Measurements from ENCODE around the gene TRIM40. TPM values are rescaled to one million over a fixed set of nuclear protein-coding genes. Genes with fewer than 3 reads are reported as not detected.
"Not testable (repeated sequence)": the region's sequence is repeated elsewhere in the genome, so short reads cannot be mapped to it uniquely, and the experiment has no call there.

The TRIM40 gene
- total RNA-seq, 1 experiment from 2014 or later = not detected

DNA sequence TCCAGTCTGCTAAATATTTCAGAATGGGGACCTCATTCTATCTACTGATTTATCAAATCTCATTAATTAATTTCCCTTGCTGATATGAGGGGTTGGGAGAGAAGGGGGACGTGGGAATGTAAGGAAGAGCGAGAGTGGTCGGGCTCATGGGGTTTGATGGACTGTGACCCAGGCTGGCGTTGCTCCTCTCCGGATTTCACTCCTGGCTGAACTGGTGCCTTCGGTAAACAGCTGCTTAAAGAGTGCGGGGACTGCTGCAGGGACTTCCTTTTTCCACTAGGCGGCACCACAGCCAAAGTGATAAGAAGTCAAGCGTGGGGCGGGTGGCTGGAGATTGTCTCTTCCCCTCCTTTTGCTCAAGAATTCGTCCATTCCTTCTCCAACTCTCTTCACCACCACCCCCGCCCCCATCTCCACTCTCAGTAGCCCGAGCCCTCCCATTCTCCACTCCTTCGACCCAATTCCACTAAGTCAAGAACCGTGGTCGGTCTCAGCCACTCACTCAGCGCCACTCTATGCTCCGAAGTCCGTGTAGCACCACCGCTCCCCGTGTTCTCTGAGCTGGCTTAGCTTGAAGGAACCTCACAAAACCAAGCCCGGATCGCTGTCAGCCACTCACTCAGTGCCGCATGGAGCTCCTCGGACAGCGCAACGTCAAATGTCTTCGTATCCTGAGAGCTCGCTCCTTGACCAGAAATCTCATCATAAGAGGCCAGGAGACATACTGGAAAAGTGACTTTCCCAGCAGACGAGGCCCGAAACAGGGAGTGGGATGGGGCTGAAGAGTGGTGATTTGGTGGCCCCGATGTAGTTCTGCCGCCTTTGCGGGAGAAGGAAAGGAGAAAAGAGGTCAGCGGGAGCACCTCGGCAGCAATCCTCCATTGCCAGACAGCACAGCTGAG is 32.7 kb upstream of the TRIM40 start:
- Histone ChIP-seq H3K4me1 (replicated peaks) (peaks cover 30% of the 10 kb centered on the region), H3K4me3 (peak overlapping the region; percentile 20), H3K9me3 (replicated peaks) (no peaks in the 10 kb centered on the region), H3K36me3 (no peaks in the 10 kb centered on the region), H3K27ac (no peak overlapping the region), H3K27me3 (replicated peaks) (peaks cover 40% of the 10 kb centered on the region)
- DNase-seq (ENCODE audit: low read depth in 1 of 2, low spot score in 2 of 2) = peak; percentile 78 to 81

DNA sequence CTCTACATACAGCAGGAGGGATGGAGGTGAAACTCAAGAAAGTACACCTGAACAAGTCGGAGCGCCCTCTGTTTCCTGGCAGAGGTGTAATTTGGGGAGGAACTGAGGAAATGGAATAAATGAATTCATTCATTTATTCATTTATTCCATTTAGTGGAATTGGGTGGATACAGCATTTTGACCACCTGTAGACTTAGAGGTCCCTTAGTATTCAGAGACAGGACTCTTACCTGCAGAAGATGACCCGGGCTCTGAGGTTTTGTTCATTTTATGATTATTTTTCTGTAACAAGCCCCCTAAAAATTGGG is 32.1 kb upstream of the TRIM40 start:
- H3K36me3 ChIP-seq = no peaks in the 10 kb centered on the region
- no peak overlapping the region for H3K27ac ChIP-seq
- H3K9me3 ChIP-seq (replicated peaks) = no peaks in the 10 kb centered on the region
- H3K4me3 ChIP-seq = no peak overlapping the region
- no peak for DNase-seq (ENCODE audit: low read depth in 1 of 2, low spot score in 2 of 2)
- peaks cover 35% of the 10 kb centered on the region for H3K27me3 ChIP-seq (replicated peaks)
- H3K4me1 ChIP-seq (replicated peaks) = peaks cover 30% of the 10 kb centered on the region

DNA sequence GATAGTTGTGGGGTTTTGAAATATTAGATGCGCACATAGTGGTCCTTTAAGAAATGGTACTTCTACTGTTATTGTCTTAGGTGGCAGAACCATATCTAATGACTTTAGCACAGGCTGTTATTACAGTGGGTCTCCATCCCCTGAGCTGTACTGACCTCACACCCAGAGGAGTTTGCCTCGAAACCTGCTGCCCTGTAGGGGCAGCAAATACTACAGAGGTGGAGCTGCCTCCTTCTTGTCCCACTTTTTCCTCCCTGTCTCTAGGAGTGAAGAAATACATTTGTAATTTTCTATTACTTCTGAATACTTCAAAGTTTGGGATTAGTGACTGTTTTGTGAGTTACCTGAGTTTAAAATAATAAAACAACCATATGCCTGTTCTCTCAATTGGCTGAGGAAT is 31.3 kb upstream of the TRIM40 start:
- Histone ChIP-seq H3K9me3 (replicated peaks) (no peaks in the 10 kb centered on the region), H3K36me3 (no peaks in the 10 kb centered on the region), H3K27ac (no peak overlapping the region), H3K4me1 (replicated peaks) (peaks cover 30% of the 10 kb centered on the region), H3K27me3 (replicated peaks) (peaks cover 33% of the 10 kb centered on the region), H3K4me3 (no peak overlapping the region)
- DNase-seq (ENCODE audit: low read depth in 1 of 2, low spot score in 2 of 2) = no peak

DNA sequence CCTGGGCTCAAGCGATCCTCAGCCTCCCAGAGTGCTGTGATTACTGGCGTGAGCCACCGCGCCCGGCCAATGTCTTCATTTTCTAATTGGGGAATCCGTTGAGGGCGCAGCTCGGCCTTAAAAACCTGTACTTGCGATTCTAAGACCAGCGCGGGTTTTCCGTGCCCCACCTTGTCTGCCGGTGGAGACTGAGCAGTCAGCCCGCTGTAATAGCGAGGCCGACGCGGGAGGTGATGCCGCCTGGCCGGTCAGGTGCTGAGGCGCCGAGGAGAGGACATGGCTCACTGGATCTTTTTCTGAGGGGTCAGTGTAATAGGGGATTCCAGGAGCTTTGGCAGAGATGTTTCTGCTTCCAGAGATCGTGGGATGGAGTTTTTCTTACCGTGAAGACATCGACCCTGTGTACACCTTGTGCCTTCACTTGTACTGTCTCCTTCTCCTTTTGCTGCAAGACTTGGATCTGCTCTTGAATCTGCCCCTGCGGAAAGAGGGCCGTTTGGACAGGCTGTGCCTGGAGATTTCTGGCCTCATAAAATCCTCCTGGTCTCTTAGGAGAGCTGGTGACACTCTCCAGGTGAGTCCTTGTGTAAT is 24.6 kb upstream of the TRIM40 start:
- peaks cover 41% of the 10 kb centered on the region for H3K27me3 ChIP-seq (replicated peaks)
- no peaks in the 10 kb centered on the region for H3K9me3 ChIP-seq (replicated peaks)
- no peaks in the 10 kb centered on the region for H3K4me1 ChIP-seq (replicated peaks)
- no peak overlapping the region for H3K4me3 ChIP-seq
- H3K36me3 ChIP-seq = no peaks in the 10 kb centered on the region
- DNase-seq (ENCODE audit: low read depth in 1 of 2, low spot score in 2 of 2) = no peak
- H3K27ac ChIP-seq = no peak overlapping the region

- H3K36me3 ChIP-seq = no peaks in the 10 kb centered on the region
- H3K4me3 ChIP-seq = no peak overlapping the region
- no peaks in the 10 kb centered on the region for H3K4me1 ChIP-seq (replicated peaks)
- H3K27ac ChIP-seq = no peak overlapping the region
- H3K27me3 ChIP-seq (replicated peaks) = peaks cover 41% of the 10 kb centered on the region
- no peaks in the 10 kb centered on the region for H3K9me3 ChIP-seq (replicated peaks)
- no peak for DNase-seq (ENCODE audit: low read depth in 1 of 2, low spot score in 2 of 2)
Measured at GRCh38 chr6:30112402-30112994, 23.4 kb upstream of the TRIM40 start.

DNA sequence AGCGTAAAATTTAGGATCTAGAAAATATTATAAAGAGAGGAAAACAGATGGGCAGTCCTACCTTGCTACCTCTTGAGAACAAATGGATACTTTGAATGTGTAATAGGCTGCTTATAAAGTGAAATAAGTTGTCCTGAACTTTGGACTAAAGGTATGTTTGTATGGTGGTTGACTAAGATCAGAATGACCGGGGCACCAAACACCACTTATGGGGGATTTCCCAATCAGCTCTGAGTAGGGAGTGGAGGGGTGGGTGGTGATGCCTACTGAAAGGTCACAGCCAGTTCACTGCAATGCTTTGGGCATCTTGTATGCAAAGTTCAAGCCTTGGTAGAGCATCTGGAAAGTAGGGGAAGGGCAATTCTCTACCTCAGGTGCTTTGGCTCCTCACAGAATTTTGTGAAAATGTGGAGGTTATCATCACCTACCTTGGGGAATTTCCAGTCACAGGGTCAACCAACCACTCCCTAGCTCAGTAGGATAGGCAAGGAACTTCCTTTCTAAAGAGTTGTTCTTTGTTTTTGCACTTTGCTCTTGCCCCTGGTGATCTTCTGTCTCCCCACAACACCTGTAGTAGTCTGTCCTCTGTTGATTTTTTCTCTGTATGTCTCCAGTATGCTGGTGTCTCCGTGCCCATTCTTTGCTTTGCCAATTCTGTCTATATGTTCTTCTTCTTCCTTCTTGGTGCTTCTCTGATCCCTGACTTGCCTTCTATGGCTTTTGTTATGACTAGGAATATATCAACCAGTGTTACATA is 22.8 kb upstream of the TRIM40 start, which contains the start of gene TRIM31:
Gene TRIM31 (minus strand): TSS at position 88 of the 757 bp plus-strand sequence. CDS start 285 bp downstream, outside the sequence.
- H3K27me3 ChIP-seq (replicated peaks) = peaks cover 41% of the 10 kb centered on the region

GRCh38 chr6:30113841-30114240 is 22.1 kb upstream of the TRIM40 start:
- peaks cover under 1% of the 10 kb centered on the region for H3K4me1 ChIP-seq (replicated peaks)
- peaks cover 41% of the 10 kb centered on the region for H3K27me3 ChIP-seq (replicated peaks)

More for the DNA sequence above, 22.8 kb upstream of the TRIM40 start, which contains the start of gene TRIM31:
- no peak within 1 kb of the TSS for H3K27ac ChIP-seq
- no peak within 1 kb of the TSS for H3K4me3 ChIP-seq
- H3K4me1 ChIP-seq (replicated peaks) = no peaks in the 10 kb centered on the region
- no peaks in the 10 kb centered on the region for H3K9me3 ChIP-seq (replicated peaks)
- no peaks in the 10 kb centered on the region for H3K36me3 ChIP-seq
- no peak for DNase-seq (ENCODE audit: low read depth in 1 of 2, low spot score in 2 of 2)

DNA sequence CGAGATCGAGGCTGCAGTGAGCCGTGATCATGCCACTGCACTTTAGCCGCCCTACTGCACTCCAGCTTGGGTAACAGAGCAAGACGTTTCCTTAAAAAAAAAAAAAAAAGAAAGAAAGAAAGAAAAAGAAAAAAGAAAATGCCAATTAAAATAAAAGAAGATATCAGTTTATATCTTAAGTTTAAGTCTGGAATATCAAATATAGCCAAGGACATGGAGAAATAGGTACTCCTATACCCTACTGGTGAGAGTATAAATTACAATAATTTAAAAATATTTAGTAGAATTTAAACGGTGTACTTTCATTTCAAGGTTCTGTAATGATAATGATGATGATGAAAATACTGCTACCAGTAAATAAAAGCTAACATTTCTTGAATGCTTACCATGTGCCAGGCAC is 19.2 kb upstream of the TRIM40 start:
- no peaks in the 10 kb centered on the region for H3K9me3 ChIP-seq (replicated peaks)
- DNase-seq (ENCODE audit: low read depth in 1 of 2, low spot score in 2 of 2) = no peak
- H3K27ac ChIP-seq = no peak overlapping the region
- no peak overlapping the region for H3K4me3 ChIP-seq
- peaks cover 9% of the 10 kb centered on the region for H3K4me1 ChIP-seq (replicated peaks)
- H3K36me3 ChIP-seq = no peaks in the 10 kb centered on the region
- peaks cover 25% of the 10 kb centered on the region for H3K27me3 ChIP-seq (replicated peaks)

More at GRCh38 chr6:30113841-30114240, 22.1 kb upstream of the TRIM40 start:
- Histone ChIP-seq H3K9me3 (replicated peaks) (no peaks in the 10 kb centered on the region), H3K36me3 (no peaks in the 10 kb centered on the region), H3K27ac (no peak overlapping the region), H3K4me3 (no peak overlapping the region)
- no peak for DNase-seq (ENCODE audit: low read depth in 1 of 2, low spot score in 2 of 2)

GRCh38 chr6:30118691-30119090 is 17.2 kb upstream of the TRIM40 start:
- not testable (repeated sequence) for H3K27me3 ChIP-seq (replicated peaks); H3K9me3 ChIP-seq (replicated peaks); H3K4me3 ChIP-seq; H3K27ac ChIP-seq; H3K36me3 ChIP-seq; H3K4me1 ChIP-seq (replicated peaks); DNase-seq (ENCODE audit: low read depth in 1 of 2, low spot score in 2 of 2)

DNA sequence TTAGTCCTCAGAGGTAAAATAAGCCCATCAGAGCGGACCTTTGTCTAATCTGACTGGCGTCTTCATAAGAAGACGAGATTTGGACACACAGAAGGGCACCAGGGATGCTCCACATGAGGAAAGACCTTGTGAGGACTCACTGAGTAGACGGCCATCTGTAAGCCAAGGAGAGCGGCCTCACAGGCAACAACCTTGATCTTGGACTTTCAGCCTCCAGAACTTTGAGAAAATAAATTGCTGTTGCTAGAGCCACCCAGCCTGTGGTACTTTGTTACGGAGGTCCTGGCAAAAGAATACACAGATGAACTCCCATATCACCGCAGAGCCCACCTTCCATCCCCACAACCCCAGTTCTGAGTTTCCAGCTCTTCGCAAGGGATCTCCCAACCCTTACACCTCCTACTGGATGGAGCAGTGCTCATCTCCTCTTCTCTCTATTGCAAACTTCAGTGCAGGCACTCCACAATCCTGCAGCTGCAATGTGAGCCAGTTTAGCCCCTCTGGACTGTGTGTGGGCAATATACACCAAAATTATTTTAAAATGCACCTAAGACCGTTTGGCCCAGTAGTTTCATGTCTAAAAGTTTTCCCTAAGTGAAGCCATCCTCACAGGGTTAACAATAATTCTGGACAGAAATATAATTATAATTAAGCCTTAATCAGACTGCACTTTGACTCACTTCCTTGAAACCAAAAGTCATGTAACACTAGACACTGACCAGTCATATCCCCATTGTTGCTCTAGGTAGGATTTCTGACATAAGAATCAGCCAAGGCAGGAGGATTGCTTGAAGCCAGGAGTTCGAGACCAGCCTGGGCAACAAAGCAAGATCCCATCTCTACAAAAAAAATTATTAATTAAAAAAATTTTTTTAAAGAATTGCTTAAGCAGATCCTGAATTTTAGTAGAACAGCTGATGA is 14.2 kb upstream of the TRIM40 start:
- Histone ChIP-seq H3K9me3 (replicated peaks) (no peaks in the 10 kb centered on the region), H3K4me3 (no peak overlapping the region), H3K36me3 (no peaks in the 10 kb centered on the region), H3K4me1 (replicated peaks) (peaks cover 9% of the 10 kb centered on the region), H3K27ac (no peak overlapping the region), H3K27me3 (replicated peaks) (no peaks in the 10 kb centered on the region; the same call in 1 of the 2 replicates)
- DNase-seq (ENCODE audit: low read depth in 1 of 2, low spot score in 2 of 2) = no peak

GRCh38 chr6:30122515-30122914 is 13.4 kb upstream of the TRIM40 start:
- Histone ChIP-seq H3K36me3 (no peaks in the 10 kb centered on the region), H3K4me1 (replicated peaks) (peaks cover 9% of the 10 kb centered on the region), H3K4me3 (no peak overlapping the region), H3K27me3 (replicated peaks) (no peaks in the 10 kb centered on the region; the same call in 1 of the 2 replicates), H3K9me3 (replicated peaks) (no peaks in the 10 kb centered on the region), H3K27ac (no peak overlapping the region)
- DNase-seq (ENCODE audit: low read depth in 1 of 2, low spot score in 2 of 2) = no peak

DNA sequence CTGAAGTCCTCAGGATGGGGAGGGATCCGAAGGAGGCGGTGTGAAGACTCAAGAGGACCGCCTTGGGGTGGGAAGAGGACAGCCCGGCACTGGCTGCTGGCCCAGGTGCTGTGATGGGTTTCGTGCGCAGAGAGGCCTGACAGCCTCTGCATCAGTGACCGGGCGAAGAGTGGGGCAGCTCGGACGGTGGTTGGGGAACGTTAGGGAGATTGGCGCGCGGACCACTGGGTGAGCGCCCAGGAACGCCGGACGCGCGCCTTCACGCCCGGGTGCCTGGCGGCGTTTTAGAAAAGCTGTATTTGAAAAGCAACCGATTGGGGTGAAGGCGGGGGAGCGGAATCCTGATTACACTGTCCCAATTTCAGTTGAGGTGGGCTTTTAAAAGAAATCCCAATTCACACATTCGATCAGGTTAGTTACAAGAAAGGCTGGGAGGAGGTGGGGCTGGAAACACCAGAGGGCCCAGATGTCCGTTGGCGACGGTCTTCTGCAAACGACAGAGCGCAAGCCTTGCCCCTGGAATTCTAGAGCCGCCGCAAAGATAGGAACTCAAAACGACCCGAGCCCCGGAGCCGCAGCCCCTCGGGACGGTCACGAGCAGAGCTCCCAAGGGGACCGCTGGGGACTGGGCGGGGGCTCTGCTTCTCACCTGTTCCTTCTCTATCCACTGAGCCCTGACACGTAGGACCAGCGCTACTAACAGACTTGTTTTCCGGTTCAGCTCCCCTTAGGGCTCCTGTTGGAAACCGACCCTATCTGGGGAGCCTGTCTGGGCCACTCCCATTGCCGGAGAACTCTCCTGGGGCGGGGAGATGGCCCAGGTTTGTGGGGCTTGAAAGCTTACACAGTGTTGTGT is 8.5 kb upstream of the TRIM40 start:
- Histone ChIP-seq H3K36me3 (no peaks in the 10 kb centered on the region), H3K4me3 (no peak overlapping the region), H3K9me3 (replicated peaks) (no peaks in the 10 kb centered on the region), H3K27ac (no peak overlapping the region), H3K27me3 (replicated peaks) (peaks cover 20% of the 10 kb centered on the region), H3K4me1 (replicated peaks) (peaks cover 3% of the 10 kb centered on the region; the same call in 1 of the 2 replicates)
- DNase-seq (ENCODE audit: low read depth in 1 of 2, low spot score in 2 of 2) = no peak

All from SJSA1 (cell line).